GM12878 (cell line): ENCODE data around the gene ASPG. TPM values are rescaled to one million over a fixed set of nuclear protein-coding genes. Genes with fewer than 3 reads are reported as not detected.

Experiments
- ATAC-seq: fragments of 200-7000 bp; cut with Tn5 transposase; 3 replicates; pipeline ENCODE4 v1.9.1; 2020; ENCODE audit warnings: mild to moderate bottlenecking, moderate library complexity
- BruUV-seq: library from RNA; stranded (reverse); fragments of 400-500 nt; replicated peaks from 2 replicates; lab custom pipeline; 2021; lab: Mats Ljungman, UMichigan
- CTCF ChIA-PET: fragments of 300-600 bp; sonication (Branson Sonifier 250); formaldehyde crosslinking; extraction: SDS; loops from one replicate; lab custom pipeline; 2021; ENCODE audit warnings: inconsistent platforms; lab: Yijun Ruan, JAX
- POLR2A ChIA-PET: fragments of 350-600 bp; formaldehyde crosslinking; extraction: SDS; loops from one replicate; lab custom pipeline; 2021; ENCODE audit warnings: inconsistent platforms; lab: Charles Lee
- RAD21 ChIA-PET: fragments of 300-600 bp; sonication (Branson Sonifier 250); formaldehyde crosslinking; loops from one replicate; lab custom pipeline; 2023; ENCODE audit warnings: antibody characterized with exemption; ENCODE audit not compliant: unreplicated experiment; lab: Charles Lee
- SMC1A ChIA-PET: fragments of 300-600 bp; sonication (Branson Sonifier 250); formaldehyde crosslinking; loops from one replicate; lab custom pipeline; 2023; ENCODE audit not compliant: unreplicated experiment, uncharacterized antibody; lab: Charles Lee
- DNase-seq: peaks from one replicate; pipeline ENCODE4 v3.0.0-alpha.2; 2011; ENCODE audit warnings: low read depth, low spot score
- FAIRE-seq: peaks from 3 replicates; lab custom pipeline; 2011; peaks lifted over from hg19 to GRCh38; lab: Jason Lieb, UNC
- H2AFZ ChIP-seq: 2 replicates; pipeline ENCODE4 v1.6.0; 2011; ENCODE audit warnings: low read depth, low read length, control low read depth; ENCODE audit not compliant: control insufficient read depth
- H3K27ac ChIP-seq: 2 replicates; pipeline ENCODE4 v1.5.1; 2011; ENCODE audit warnings: control low read depth; ENCODE audit not compliant: control insufficient read depth, insufficient read depth
- H3K27me3 ChIP-seq, 2 experiments: replicated peaks in 1 of 2; 2 replicates each; pipeline versions ENCODE4 v1.6.0 to v1.6.1; 2011; ENCODE audit warnings: low read length in 1 of 2; ENCODE audit not compliant: control insufficient read depth in 2 of 2, insufficient read depth in 2 of 2
- H3K36me3 ChIP-seq, 2 experiments: 2 replicates each; pipeline ENCODE4 v1.5.1; 2011; ENCODE audit warnings: low read length in 1 of 2; ENCODE audit not compliant: control insufficient read depth in 2 of 2, insufficient read depth in 2 of 2
- H3K4me1 ChIP-seq: 2 replicates; pipeline ENCODE4 v1.6.1; 2011; ENCODE audit warnings: mild to moderate bottlenecking, low read length, moderate library complexity, mixed read lengths; ENCODE audit not compliant: control insufficient read depth, insufficient read depth
- H3K4me2 ChIP-seq: 2 replicates; pipeline ENCODE4 v1.6.0; 2011; ENCODE audit warnings: control low read depth; ENCODE audit not compliant: control insufficient read depth, insufficient read depth
- H3K4me3 ChIP-seq: fragments of 200-600 bp; sonication (generic); 2 replicates; pipeline ENCODE4 v1.5.1; 2016
- H3K79me2 ChIP-seq: 2 replicates; pipeline ENCODE4 v1.6.0; 2011; ENCODE audit warnings: low read length; ENCODE audit not compliant: control insufficient read depth, insufficient read depth
- H3K9ac ChIP-seq: 2 replicates; pipeline ENCODE4 v1.8.0; 2011; ENCODE audit warnings: low read length, control low read depth, mixed read lengths; ENCODE audit not compliant: control insufficient read depth, insufficient read depth
- H3K9me3 ChIP-seq: replicated peaks from 3 replicates; pipeline ENCODE4 v1.5.1; 2011; ENCODE audit warnings: mild to moderate bottlenecking, low read length; ENCODE audit not compliant: control insufficient read depth, insufficient read depth
- H4K20me1 ChIP-seq: 2 replicates; pipeline ENCODE4 v1.6.0; 2011; ENCODE audit not compliant: control insufficient read depth, insufficient read depth
- ETV6 ChIP-seq, 2 experiments: fragments of 450-650 bp in 1 of 2; IDR thresholded peaks in 1 of 2; conservative IDR thresholded peaks in 1 of 2; 2 replicates each; pipeline ENCODE4 v1.6.1; 2014; ENCODE audit warnings: antibody characterized with exemption in 1 of 2, borderline replicate concordance in 1 of 2, low read depth in 1 of 2, mild to moderate bottlenecking in 1 of 2, moderate library complexity in 1 of 2
- GABPA ChIP-seq: IDR thresholded peaks from 2 replicates; pipeline ENCODE4 v1.6.1; 2014; ENCODE audit warnings: antibody characterized with exemption, low read depth, mild to moderate bottlenecking, inconsistent platforms
- IRF4 ChIP-seq: IDR thresholded peaks from 2 replicates; pipeline ENCODE4 v1.6.1; 2011; ENCODE audit warnings: low read depth, low read length
- POU2F2 ChIP-seq: IDR thresholded peaks from 3 replicates; pipeline ENCODE4 v1.6.1; 2011; ENCODE audit warnings: low read depth, mild to moderate bottlenecking, low read length, borderline replicate concordance
- SREBF1 ChIP-seq: IDR thresholded peaks from 2 replicates; pipeline ENCODE4 v1.6.1; 2012; ENCODE audit warnings: mild to moderate bottlenecking, low read length
- USF1 ChIP-seq: IDR thresholded peaks from 2 replicates; pipeline ENCODE4 v1.6.1; 2011; ENCODE audit warnings: borderline replicate concordance, low read depth, mild to moderate bottlenecking, moderate library complexity, mixed read lengths, low read length; ENCODE audit not compliant: insufficient read depth; ENCODE audit errors: extremely low read length
- WGBS: methylation state at CpG from one replicate; pipeline ENCODE4 v1.1.6; 2016; ENCODE audit warnings: low lambda C conversion rate; ENCODE audit not compliant: insufficient replicate concordance, insufficient coverage; ENCODE audit errors: missing lambda C conversion rate; 5-methylcytosine and 5-hydroxymethylcytosine counted together
- in situ Hi-C: fragments of 300-500 bp; cut with MboI; formaldehyde crosslinking; loops from 9 replicates; pipeline ENCODE4 v1.14.3; 2018; ENCODE audit warnings: mixed read lengths
- intact Hi-C: fragments of 100-400 bp; cut with micrococcal nuclease; formaldehyde crosslinking; loops from one replicate; pipeline ENCODE4 v1.14.2; 2022; ENCODE audit not compliant: unreplicated experiment
- polyA plus RNA-seq, 11 experiments: library from polyadenylated mRNA; depleted of rRNA in 4 of 11; unstranded in 6 of 11; stranded (reverse) in 5 of 11; fragments of >200 nt; fragmentation: Nextera tagmentation in 4 of 11; fragmentation: Illumina TruSeq in 1 of 11; extraction: Ambion mirVana in 4 of 11; extraction: Trizol in 1 of 11; gene quantifications; 1 replicate in 1 of 11; 2 replicates in 10 of 11; pipeline versions ENCODE4 v1.2.1 to v1.2.3, GENCODE V29; 2011 to 2016; ENCODE audit warnings: inconsistent platforms in 2 of 11, missing spikeins in 2 of 11, low read depth in 1 of 11
- total RNA-seq, 4 experiments: library from RNA; depleted of rRNA in 3 of 4; stranded (reverse); fragments of >200 nt in 3 of 4; fragmentation: Illumina TruSeq in 1 of 4; extraction: Trizol in 1 of 4; gene quantifications; 2 replicates each; pipeline versions ENCODE4 v1.2.1 to v1.2.3, GENCODE V29; 2013 to 2021
- TF ChIP-seq, protein P1 (sequence below): fragments of 450-650 bp; IDR thresholded peaks from 2 replicates; pipeline ENCODE4 v1.6.1; 2018; ENCODE audit warnings: mild to moderate bottlenecking, low read depth, moderate library complexity; ENCODE audit not compliant: partially characterized antibody

Gene ASPG
- total and polyA plus RNA-seq, 10 of the 15 experiments (the other 5 are each of a cell fraction or from before 2014, with no cell fraction given): not detected

DNA sequence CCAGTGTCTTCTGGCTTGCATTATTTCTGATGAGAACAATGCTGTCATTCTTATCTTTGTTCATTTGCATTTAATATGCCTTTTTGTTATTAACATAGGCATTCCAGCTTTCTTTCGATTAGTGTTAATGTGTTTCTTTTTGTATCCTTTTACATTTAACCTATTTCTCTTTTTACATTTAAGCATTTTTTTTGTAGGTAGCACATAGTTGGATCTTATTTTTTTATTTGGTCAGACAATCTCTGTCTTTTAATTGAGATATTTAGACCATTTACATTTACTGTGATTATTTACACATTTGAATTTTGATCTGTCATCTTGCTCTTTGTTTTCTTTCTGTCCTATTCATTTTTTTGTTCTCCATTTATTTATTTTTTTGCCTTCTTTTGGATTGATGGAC is 38.4 kb downstream of the ASPG start:
- FAIRE-seq: no peak
- no peaks in the 10 kb centered on the region for H3K9me3 ChIP-seq
- TF ChIP-seq USF1 (no peak), SREBF1 (no peak), IRF4 (no peak), GABPA (no peak), POU2F2 (no peak), ETV6 (conservative IDR thresholded peaks at IDR 0.05 in 1 of 2, IDR thresholded peaks at IDR 0.05 in 1 of 2; ENCODE audit: borderline replicate concordance in 1 of 2, low read depth in 1 of 2) (no peak)
- TF ChIP-seq, protein P1, sequence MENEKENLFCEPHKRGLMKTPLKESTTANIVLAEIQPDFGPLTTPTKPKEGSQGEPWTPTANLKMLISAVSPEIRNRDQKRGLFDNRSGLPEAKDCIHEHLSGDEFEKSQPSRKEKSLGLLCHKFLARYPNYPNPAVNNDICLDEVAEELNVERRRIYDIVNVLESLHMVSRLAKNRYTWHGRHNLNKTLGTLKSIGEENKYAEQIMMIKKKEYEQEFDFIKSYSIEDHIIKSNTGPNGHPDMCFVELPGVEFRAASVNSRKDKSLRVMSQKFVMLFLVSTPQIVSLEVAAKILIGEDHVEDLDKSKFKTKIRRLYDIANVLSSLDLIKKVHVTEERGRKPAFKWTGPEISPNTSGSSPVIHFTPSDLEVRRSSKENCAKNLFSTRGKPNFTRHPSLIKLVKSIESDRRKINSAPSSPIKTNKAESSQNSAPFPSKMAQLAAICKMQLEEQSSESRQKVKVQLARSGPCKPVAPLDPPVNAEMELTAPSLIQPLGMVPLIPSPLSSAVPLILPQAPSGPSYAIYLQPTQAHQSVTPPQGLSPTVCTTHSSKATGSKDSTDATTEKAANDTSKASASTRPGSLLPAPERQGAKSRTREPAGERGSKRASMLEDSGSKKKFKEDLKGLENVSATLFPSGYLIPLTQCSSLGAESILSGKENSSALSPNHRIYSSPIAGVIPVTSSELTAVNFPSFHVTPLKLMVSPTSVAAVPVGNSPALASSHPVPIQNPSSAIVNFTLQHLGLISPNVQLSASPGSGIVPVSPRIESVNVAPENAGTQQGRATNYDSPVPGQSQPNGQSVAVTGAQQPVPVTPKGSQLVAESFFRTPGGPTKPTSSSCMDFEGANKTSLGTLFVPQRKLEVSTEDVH: no peak
- TF ChIP-seq, all 136 proteins: peak for 0
- SMC1A ChIA-PET: no interaction called here
- BruUV-seq: no TSS peak
- Histone ChIP-seq H3K27me3 (no peaks in the 10 kb centered on the region), H2AFZ (no peak overlapping the region), H3K27ac (no peak overlapping the region), H3K4me1 (no peaks in the 10 kb centered on the region), H3K4me2 (no peak overlapping the region), H3K9ac (no peak overlapping the region), H4K20me1 (no peaks in the 10 kb centered on the region), H3K4me3 (no peak overlapping the region), H3K79me2 (no peaks in the 10 kb centered on the region), H3K36me3 (no peaks in the 10 kb centered on the region)
- DNase-seq (no peak), ATAC-seq (no peak)
- POLR2A ChIA-PET: no interaction called here
- 94% methylated on average over 1 of the region's 1 CpG for WGBS
- in situ Hi-C loops: no loop called here
- CTCF ChIA-PET: interaction anchor here (0.6 kb wide), 1 partner anchor 84 kb away, joined by 3 read pairs; no protein-coding TSS in a partner anchor
- intact Hi-C loops: no loop called here
- RAD21 ChIA-PET: no interaction called here
